OCI-LY1 (cell line): ENCODE measurements around the gene RGS8.

Experiments used
- H2AFZ ChIP-seq: fragments of 200-600 bp; sonication (generic), shearing (Covaris generic); 2 replicates; pipeline ENCODE4 v1.6.0; 2014; ENCODE audit warnings: antibody characterized with exemption, mild to moderate bottlenecking, low read length
- H3F3A ChIP-seq: fragments of 200-600 bp; sonication (generic), shearing (Covaris generic); 2 replicates; pipeline ENCODE4 v1.6.0; 2014; ENCODE audit warnings: mild to moderate bottlenecking, antibody characterized with exemption, low read length, moderate library complexity; ENCODE audit not compliant: insufficient read depth
- H3K27ac ChIP-seq: fragments of 200-600 bp; sonication (generic); 2 replicates; pipeline ENCODE4 v1.5.1; 2014; ENCODE audit warnings: low read length, mixed run types, mild to moderate bottlenecking, low read depth; ENCODE audit not compliant: poor library complexity, severe bottlenecking
- H3K27me3 ChIP-seq: fragments of 200-600 bp; sonication (generic); 2 replicates; pipeline ENCODE4 v1.6.0; 2014; ENCODE audit warnings: antibody characterized with exemption, mild to moderate bottlenecking, low read length, moderate library complexity; ENCODE audit not compliant: insufficient read depth
- H3K36me3 ChIP-seq: fragments of 200-600 bp; sonication (generic); 2 replicates; pipeline ENCODE4 v1.6.1; 2014; ENCODE audit warnings: mild to moderate bottlenecking, antibody characterized with exemption, low read length, moderate library complexity, mixed read lengths; ENCODE audit not compliant: insufficient read depth
- H3K4me1 ChIP-seq: fragments of 200-600 bp; sonication (generic); 2 replicates; pipeline ENCODE4 v1.5.1; 2014; ENCODE audit warnings: mild to moderate bottlenecking, low read length, moderate library complexity; ENCODE audit not compliant: insufficient read depth, severe bottlenecking
- H3K4me2 ChIP-seq: fragments of 200-600 bp; sonication (generic), shearing (Covaris generic); 2 replicates; pipeline ENCODE4 v1.6.1; 2014; ENCODE audit warnings: low read length
- H3K4me3 ChIP-seq: fragments of 200-600 bp; sonication (generic); 2 replicates; pipeline ENCODE4 v1.5.1; 2014; ENCODE audit warnings: low read length, low read depth, mild to moderate bottlenecking, mixed read lengths; ENCODE audit not compliant: poor library complexity, severe bottlenecking
- H3K79me2 ChIP-seq: fragments of 200-600 bp; shearing (Covaris generic); 2 replicates; pipeline ENCODE4 v1.6.1; 2016; ENCODE audit warnings: mixed run types, low read length, mixed read lengths; ENCODE audit not compliant: insufficient read depth
- H3K9ac ChIP-seq: fragments of 200-600 bp; sonication (generic), shearing (Covaris generic); 2 replicates; pipeline ENCODE4 v1.6.1; 2014; ENCODE audit warnings: mild to moderate bottlenecking, low read length, mixed read lengths
- H3K9me2 ChIP-seq: fragments of 200-600 bp; sonication (generic), shearing (Covaris generic); 2 replicates; pipeline ENCODE4 v1.6.1; 2014; ENCODE audit warnings: low read depth, mild to moderate bottlenecking, low read length, mixed read lengths
- H3K9me3 ChIP-seq: fragments of 200-600 bp; shearing (Covaris generic); 2 replicates; pipeline ENCODE4 v1.6.1; 2014; ENCODE audit warnings: low read length, mixed read lengths
- H4K20me1 ChIP-seq: fragments of 200-600 bp; sonication (generic), shearing (Covaris generic); 2 replicates; pipeline ENCODE4 v1.6.0; 2016; ENCODE audit warnings: mild to moderate bottlenecking, low read length; ENCODE audit not compliant: insufficient read depth
- EZH2 ChIP-seq: fragments of 200-600 bp; sonication (generic), shearing (Covaris generic); IDR thresholded peaks from 2 replicates; pipeline ENCODE4 v1.8.0; 2017; ENCODE audit warnings: borderline replicate concordance, mixed run types, mild to moderate bottlenecking, antibody characterized with exemption, low read length, moderate library complexity, mixed read lengths
- TF ChIP-seq, protein P1 (sequence below): fragments of 200-600 bp; sonication (generic), shearing (Covaris generic); IDR thresholded peaks from 2 replicates; pipeline ENCODE4 v1.5.1; 2017; ENCODE audit warnings: mild to moderate bottlenecking, antibody characterized with exemption, low read length, moderate library complexity, mixed read lengths

Gene RGS8

DNA sequence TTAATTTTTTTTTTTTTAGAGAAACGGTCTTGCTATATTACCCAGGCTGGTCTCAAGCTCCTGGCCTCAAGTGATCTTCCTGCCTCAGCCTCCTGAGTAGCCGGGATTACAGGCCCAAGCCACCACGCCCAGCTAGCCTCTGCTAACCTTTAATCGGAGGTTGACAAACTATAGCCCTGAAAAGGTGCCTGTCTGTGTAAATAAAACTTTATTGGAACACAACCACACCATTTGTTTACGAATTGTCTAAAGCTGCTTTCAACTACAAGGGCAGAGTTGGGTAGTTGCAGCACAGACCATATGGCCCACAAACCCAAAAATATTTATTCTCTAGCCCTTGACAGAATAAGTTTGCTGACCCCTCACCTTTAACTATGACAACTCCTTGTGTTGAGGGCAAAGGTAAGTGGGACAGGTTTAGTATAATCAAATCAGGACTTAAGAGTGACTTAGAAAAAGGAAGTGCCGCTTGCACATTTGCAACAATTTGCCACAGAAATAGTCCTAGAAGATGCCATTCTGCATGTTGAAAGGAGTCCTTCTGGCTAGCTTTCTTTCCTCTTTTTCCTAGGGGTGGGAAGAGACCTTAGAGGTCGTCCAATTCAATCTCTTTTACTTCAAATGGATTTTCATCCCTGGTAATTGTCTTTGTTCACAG, 16.4 kb downstream of the RGS8 start:
- H3K27me3 ChIP-seq: no peaks in the 10 kb centered on the region
- H3K27ac ChIP-seq: no peak overlapping the region
- H3K4me3 ChIP-seq: no peak overlapping the region
- no peaks in the 10 kb centered on the region for H4K20me1 ChIP-seq
- H3K9ac ChIP-seq: no peak overlapping the region
- H3K79me2 ChIP-seq: no peaks in the 10 kb centered on the region
- TF ChIP-seq, protein P1, sequence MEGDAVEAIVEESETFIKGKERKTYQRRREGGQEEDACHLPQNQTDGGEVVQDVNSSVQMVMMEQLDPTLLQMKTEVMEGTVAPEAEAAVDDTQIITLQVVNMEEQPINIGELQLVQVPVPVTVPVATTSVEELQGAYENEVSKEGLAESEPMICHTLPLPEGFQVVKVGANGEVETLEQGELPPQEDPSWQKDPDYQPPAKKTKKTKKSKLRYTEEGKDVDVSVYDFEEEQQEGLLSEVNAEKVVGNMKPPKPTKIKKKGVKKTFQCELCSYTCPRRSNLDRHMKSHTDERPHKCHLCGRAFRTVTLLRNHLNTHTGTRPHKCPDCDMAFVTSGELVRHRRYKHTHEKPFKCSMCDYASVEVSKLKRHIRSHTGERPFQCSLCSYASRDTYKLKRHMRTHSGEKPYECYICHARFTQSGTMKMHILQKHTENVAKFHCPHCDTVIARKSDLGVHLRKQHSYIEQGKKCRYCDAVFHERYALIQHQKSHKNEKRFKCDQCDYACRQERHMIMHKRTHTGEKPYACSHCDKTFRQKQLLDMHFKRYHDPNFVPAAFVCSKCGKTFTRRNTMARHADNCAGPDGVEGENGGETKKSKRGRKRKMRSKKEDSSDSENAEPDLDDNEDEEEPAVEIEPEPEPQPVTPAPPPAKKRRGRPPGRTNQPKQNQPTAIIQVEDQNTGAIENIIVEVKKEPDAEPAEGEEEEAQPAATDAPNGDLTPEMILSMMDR: no peak
- TF ChIP-seq EZH2: no peak
- H3K36me3 ChIP-seq: no peaks in the 10 kb centered on the region
- H3K4me2 ChIP-seq: no peak overlapping the region
- no peaks in the 10 kb centered on the region for H3K4me1 ChIP-seq
- H3K9me3 ChIP-seq: no peaks in the 10 kb centered on the region
- H3F3A ChIP-seq: no peaks in the 10 kb centered on the region
- H3K9me2 ChIP-seq: no peaks in the 10 kb centered on the region
- no peak overlapping the region for H2AFZ ChIP-seq

DNA sequence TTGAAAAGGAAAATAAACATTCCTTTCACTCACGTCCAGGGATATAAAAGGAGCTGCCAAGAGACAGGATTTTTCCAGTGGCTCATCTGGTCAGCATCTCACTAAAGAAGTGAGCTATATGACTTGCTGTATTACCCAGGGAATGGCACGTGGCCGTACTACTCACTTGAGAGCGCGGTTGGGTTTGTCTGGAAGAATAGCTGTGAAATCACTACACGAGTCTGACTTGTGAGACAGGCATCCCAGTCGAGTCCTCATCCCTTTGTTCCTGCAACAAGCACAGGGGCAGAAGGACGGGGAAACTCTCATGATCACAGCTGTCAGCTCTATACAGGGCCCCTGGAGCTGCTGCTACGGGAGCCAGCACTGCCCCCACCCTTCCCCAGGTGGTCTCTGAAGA, 17.7 kb downstream of the RGS8 start:
- Histone ChIP-seq H3K36me3 (no peaks in the 10 kb centered on the region), H3K4me3 (no peak overlapping the region), H2AFZ (no peak overlapping the region), H4K20me1 (no peaks in the 10 kb centered on the region), H3K9me2 (no peaks in the 10 kb centered on the region), H3K4me1 (no peaks in the 10 kb centered on the region), H3F3A (no peaks in the 10 kb centered on the region), H3K9ac (no peak overlapping the region), H3K9me3 (no peaks in the 10 kb centered on the region), H3K27me3 (no peaks in the 10 kb centered on the region), H3K79me2 (no peaks in the 10 kb centered on the region), H3K27ac (no peak overlapping the region), H3K4me2 (no peak overlapping the region)
- TF ChIP-seq, protein P1: no peak
- no peak for TF ChIP-seq EZH2

DNA sequence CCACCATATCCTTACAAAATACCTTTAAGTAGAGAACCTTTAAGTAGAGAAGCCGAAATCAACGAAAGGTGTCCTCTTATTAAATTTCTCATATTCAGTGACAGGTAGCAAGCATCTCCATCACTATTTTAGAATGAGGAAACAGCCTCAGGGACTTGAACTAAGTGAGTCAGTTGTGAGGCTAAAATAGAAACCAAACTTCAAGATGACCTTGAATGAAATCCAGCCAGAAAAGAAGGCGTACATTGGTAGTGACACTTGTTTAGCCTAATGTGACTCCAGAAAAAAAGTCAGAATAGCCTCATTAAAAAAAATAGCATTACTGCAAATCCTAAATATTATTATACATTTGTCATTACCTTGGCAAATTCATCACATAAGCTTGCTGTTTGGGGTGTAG, 20.1 kb downstream of the RGS8 start:
- H3K27me3 ChIP-seq: no peaks in the 10 kb centered on the region
- H3K9ac ChIP-seq: no peak overlapping the region
- no peak overlapping the region for H3K4me3 ChIP-seq
- no peak for TF ChIP-seq EZH2
- TF ChIP-seq, protein P1: no peak
- H3F3A ChIP-seq: no peaks in the 10 kb centered on the region
- no peak overlapping the region for H3K4me2 ChIP-seq
- H3K79me2 ChIP-seq: no peaks in the 10 kb centered on the region
- no peaks in the 10 kb centered on the region for H3K4me1 ChIP-seq
- H2AFZ ChIP-seq: no peak overlapping the region
- no peak overlapping the region for H3K27ac ChIP-seq
- H3K36me3 ChIP-seq: no peaks in the 10 kb centered on the region
- H3K9me2 ChIP-seq: no peaks in the 10 kb centered on the region
- no peaks in the 10 kb centered on the region for H3K9me3 ChIP-seq
- H4K20me1 ChIP-seq: no peaks in the 10 kb centered on the region
